Stimulated activated CD4-positive, alpha-beta T cell treated with anti-CD3 and anti-CD28 coated beads, Interleukin-1b, Interleukin-23, amount 100 ng/mL, for 24 hours (primary cell): ENCODE measurements around the gene EAF1.
"Not testable (repeated sequence)": the region's sequence is repeated elsewhere in the genome, so short reads cannot be mapped to it uniquely, and the experiment has no call there.

Experiments used
- DNase-seq, 4 experiments: peaks; one replicate each; pipeline ENCODE4 v3.0.0-alpha.2; 2020; ENCODE audit warnings: low read depth in 4 of 4, low spot score in 1 of 4

Gene EAF1

DNA sequence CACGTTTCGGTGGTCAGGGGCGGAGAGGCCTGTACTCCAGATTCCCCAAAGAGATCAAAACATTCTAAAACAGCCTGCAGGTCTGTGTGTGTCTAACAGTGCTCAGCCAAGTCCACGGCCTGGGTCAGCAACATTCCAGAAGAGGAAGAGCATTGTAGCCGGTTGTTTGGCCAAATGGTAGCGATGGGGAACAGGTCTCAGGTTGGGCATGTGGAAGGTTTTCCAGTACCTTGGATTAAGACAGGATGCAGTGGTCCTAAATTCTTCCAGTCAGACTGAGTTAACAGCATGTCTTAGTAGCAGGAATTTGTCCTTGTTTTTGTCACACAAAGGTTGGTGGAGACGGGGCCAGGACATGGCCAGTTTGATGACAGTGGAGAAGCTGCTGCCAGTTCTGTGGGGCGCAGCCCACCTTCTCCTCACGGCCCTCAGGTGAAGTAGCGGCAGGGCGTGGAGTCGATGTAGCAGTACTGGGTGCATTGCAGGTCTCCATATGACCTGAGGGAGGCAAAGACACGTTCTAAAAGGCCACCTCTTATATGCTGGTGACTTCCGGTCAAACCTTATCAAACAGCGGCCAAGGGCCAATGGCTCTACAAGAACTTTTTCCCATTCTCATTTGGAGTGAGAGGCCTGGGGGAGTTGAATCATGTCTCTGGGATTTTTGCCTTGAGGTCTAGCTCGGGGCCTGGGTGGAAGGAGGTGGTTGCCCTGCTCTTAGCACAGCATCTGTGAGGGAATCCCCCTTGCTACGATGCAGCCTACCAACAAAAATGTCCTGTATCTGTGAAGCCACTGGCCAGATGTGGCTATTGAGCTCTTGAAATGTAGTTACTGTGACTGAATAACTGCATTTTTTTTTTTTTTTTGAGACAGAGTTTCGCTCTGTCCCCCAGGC, 24.1 kb downstream of the EAF1 start:
- DNase-seq: no peak

DNA sequence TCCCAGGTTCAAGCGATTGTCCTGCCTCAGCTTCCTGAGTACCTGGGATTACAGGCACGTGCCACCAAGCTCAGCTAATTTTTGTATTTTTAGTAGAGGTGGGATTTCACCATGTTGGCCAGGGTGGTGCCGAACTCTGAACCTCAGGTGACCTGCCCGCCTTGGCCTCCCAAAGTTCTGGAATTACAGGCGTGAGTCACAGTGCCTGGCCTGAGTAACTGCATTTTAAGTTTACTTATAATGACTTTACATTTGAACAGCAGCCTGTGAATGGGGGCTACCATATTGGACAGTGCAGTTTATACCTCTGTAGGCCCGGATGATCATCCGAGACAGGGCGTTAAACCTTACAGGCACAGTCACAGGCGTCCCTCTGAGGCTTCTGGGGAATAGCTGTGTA, 24.8 kb downstream of the EAF1 start:
- no peak for DNase-seq

DNA sequence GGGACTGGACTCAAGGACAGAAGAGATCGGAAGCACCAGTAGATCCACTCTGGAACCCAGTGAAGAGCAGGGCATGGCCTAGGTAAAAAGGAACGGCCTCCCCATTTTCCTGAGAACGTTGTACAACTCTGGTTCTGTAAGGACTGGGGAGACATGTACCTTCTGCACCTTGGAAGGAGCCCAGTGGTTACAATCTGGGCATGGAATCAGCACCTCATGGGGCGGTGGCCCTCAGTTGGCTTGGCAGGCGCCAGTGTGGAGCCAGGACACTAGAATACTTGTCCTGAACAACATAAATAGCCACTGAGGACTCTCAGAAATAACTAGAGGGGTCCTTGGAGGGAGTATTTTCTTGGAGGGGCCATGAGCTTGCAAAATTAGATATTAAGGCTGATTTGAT, 25.6 kb downstream of the EAF1 start:
- no peak for DNase-seq

DNA sequence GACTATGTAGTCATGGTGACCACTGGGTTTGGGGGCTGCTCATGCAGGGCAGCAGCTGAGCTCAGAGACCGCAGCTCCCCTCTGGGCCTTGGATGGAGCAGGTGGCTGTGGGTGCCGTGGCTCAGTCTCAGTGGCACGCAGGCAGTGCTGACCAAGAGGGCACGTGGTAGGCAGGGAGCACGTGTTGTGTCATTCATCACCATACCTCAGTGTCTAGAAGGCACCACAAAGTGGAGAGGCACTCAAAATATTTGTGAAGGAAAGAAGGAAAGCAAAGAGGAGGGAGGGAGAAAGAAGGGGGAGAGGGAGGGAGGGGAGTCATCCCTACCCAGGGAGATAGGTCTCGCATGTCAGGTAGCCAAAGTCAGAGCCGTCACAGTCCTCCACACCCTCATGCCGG, 26.1 kb downstream of the EAF1 start:
- DNase-seq: no peak

DNA sequence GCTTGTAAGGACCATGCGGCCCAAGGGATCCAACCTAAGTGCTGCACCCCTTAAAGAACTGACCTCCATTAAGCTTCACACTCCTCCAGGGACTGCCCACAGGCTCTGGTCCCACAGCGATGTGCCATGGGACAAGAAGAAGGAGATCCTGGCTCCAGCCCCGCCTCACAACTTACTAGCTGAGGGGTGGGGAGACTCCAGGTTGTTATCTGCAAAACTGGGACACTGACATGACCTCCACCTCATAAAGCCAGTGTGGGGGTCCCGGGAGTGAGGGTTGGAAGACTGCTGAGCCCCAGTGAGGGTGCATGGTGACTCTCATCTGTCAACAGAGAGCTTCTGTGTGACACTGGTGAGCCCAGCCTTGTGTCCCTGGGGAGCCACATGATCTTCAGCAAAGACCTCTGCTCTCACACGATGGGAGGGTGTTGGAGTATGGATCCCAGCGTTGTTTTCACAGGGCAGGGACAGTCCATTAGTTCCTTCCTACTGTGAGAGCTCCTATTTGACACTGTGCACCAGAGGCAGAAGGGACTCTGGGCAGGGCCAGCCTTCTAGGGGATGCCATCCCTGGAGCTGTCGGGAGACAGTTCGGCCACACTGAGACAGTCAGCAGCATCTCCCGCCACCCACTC, 26.7 kb downstream of the EAF1 start:
- DNase-seq: no peak

DNA sequence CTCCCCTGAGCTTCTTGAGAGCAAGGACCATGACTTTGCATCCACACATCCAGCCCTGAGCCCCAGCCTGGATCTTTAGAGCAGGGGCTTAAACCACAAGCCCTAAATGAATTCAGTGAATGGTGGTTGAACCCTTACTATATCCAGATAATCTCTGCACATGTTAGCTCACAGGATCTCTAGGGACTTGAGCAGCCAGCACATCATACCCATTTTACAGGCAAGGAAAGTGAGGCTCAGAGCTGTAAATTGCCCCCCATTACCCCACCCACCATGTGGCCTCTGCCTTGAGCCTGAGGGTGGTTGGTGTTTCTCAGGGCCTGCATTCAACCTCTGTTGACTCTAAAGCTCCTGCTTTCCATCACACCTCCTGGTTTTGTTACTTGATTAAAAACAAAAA, 27.6 kb downstream of the EAF1 start:
- no peak for DNase-seq

DNA sequence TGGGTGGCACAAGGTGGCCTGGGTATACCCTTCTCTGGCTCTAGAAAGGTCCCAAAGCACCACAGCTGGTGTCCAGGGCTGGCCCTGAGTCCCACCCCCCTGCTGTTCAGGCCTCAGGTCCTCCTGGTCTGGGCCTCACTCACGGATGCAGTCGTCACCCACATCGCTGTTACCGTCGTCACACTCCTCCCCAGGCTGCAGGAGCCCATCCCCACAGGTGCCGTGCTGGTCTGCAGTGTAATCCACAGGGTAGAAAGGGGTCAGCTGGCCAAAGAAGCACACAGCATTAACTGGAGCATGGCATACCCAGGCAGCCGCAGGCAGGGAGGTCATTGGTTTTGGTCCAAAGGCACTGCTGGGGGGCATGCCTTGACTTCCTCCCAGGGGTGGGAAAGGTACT, 28.4 kb downstream of the EAF1 start:
- DNase-seq: no peak

DNA sequence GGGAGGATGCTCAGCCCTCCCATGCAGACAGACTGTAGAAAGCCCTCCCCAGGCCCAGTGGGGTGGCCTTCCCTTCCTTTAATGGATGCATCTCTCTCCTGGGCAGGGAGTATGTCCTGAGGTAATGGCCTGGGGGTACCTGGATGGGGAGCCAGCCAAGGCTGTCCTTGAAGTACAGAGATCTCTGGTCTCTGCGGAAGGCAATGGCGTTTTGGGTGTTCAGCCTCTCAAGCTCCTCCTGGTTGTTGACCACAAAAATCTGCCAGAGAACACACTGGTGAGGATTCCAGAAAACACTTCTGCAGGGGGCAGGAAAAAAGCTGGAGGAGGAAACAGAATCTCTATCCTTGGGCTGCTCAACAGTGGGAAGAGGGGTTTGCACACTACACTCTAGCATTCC, 28.9 kb downstream of the EAF1 start:
- DNase-seq: no peak

DNA sequence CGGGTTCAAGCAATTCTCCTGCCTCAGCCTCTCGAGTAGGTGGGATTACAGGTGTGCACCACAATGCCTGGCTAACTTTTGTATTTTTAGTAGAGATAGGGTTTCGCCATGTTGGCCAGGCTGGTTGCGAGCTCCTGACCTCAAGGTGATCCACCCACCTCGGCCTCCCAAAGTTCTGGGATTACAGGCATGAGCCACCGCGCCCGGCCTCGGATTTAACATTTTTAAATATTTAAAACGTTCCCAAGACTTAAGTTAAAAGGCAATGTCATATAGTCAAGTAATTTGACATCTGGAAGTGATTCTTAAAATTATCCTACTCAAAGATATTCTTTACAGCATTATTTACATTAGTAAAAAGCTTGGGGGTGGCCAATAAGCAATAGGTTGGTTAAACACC, 29.5 kb downstream of the EAF1 start:
- not testable (repeated sequence) for DNase-seq

DNA sequence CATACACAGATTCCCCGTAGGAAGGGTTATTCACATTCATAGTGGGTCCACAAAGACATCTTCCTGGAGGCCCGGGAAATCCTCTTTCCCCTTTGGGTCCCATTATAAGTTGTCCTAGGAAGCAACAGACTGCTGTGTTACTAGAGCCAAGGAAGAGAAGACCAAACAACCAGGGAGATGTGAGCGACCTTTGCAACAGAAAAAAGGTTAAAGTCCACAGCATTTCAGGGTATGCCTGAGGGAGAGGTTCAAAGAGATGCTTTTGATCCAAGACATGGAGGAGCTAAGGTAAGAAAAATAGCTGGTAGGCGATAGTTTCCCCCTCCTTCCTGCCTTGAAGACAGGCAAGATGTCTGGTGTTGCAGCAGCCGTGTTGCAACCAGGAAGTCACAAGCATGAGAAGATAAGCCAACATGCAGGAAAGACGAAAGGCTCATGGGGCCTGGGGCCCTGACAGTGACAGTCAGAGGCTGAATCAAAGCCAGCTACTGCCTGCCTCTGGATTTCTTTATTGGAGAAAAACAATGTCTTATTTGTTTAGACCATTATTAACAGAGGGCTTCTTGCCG, 30.9 kb downstream of the EAF1 start:
- no peak for DNase-seq

DNA sequence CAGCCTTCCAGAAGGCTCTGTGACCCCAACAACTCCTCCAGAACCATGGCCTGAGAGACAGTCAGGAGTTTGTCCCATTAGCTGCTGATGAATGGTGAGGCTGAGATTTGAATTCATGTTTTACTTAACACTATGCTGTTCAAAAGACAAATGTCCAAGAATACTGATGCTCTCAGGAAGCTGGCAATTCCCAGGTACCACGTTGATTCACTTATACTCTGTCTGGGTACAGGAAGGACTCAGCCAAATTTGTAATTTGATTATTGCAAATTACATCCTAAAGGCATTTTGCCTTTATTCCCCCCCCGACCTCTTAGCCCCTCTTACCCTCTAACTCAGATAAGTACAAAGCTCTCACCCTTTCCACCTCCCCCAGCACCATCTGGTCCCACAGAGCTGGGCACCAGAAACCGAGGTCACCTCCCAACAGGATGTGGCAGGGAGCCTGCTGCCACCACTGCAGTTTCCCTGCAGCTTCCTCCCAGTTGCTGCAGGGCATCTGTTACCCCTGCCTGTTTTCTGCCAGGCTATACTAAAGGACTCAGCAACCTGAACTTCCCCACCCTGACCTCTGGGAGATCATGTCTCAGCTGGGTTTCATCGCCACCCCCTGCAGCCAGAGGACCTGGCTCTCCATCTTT, 33.6 kb downstream of the EAF1 start:
- DNase-seq: no peak

DNA sequence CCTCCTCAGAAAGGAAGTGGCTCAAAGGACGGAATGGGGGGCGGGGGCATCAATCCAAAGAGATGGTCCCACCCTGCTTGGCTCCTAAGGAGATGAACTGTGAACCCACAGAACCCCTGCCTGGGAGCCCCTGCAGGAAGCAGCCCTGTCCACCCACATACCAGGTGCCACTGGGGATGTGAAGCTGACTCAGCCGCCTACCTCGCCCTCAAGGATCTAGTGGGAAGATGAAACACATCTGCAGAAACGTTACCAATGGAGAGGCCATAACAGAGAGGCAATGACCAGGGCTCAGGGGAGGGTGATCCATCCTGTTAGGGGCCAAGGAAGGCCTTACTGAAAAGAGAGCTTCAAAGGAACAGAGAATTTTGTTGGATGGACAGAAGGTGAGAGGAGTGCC, 35.1 kb downstream of the EAF1 start:
- no peak for DNase-seq

DNA sequence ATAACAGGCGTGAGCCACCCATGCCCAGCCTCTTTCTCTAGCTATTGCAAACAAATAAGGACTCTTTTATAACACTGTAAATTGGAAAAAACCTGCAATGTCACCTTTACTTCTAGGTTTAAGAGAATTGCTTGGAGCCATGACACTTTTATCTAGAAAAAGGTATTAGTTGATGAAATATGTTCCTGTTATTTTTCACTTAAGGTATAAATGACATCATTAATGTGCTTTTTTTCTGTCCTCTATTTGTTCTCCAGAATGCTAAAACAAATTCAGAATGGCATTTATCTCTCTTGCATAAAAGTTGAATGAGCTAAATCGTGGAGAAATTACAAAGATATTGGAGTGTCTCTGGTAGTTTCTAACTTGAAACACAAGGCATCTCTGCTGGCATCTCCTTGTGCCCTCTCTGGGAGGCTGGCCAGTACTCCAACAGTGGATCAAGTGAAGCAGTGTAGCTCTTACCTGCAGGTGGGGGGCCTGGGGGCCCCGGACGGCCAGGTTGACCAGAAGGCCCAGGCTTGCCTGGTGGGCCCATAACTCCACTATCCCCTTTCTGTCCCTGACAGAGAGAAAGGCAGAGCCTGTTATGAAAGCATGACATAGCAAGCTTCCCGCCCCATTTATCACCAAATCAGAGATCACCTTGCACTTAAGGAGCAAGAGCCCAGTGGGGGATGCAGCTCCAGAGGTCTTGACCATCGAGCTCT, 38.6 kb downstream of the EAF1 start:
- DNase-seq: no peak

DNA sequence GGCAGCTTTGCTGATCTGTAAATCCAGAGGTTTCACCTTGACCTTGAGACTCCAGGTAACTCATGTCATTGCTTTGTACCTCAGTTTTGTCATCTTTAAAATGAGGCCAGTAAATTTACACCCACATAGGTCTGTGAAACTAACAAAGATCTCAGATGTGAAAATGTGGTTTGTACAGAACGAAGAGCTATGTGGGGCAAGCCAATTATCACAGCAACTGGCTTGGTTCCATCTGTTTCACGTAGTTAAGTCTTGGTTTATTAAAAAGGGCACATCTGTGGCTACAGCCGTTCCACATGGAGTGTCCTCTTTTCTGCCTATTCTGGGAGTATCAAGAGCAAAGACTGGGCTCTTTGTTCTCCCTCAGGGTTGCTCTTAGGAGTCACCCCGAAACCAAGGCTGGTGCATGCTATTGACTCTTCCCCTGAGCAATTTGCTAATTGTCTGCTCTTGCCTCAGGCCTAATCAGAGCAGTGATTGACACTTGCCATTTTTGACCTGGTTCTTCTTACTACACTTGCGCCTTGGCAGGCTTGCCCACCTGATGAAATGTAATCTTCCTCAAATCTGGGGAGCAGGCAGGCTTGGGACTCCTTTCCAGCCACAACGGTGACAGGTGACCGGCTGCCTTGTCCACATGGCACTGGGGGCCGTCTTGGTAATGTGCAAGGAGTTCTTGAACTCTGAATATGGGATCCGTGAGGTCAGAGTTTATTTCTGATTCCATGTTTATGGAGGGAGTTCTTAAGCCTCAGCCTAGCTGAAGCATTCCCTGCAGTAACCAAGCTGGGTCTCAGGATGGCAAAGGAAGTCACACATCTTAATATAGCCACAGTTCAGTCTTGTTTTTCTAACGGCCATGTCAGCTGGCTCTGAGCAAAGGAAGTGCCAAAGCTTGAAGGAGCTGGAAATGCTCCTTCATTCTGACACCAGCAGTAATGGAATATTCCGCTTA, 40.1 kb downstream of the EAF1 start:
- no peak for DNase-seq

DNA sequence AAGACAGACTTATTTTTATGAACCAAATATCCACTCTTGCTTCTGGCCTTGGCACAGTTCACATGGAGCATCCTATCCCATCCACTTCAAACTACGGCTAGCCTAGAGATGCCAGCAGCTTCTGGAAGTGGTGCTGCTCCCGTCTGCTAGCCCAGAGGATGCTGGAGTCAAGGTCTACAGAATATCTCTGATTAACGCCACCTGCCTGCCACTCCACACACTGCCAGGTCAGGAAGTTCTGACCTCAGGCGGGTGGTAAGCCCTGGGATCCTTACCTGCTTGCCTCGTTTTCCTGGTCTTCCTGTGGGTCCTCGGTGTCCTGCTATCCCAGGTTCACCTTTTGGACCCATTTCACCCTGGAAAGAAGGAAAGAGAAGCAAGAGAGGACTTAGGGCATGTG, 42.9 kb downstream of the EAF1 start:
- DNase-seq: no peak

DNA sequence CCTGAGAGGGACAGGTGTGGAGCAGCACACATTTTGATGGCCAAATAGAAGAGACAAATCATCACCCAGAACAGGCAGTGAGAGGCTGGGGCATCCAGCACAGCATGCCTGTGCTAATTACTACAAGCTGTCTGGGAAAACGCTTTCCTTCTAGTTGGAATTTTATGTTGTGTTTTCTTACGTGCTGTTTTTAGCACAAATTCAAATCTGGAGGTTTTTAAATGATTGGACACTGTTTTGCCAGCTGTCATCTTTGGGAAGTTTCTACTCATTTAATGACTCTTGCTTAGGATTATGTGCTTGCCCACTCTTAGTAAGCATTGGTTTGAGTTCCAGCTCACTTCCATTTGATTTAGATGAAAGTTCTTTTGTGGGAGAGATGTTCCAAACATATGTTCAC, 43.5 kb downstream of the EAF1 start:
- no peak for DNase-seq

DNA sequence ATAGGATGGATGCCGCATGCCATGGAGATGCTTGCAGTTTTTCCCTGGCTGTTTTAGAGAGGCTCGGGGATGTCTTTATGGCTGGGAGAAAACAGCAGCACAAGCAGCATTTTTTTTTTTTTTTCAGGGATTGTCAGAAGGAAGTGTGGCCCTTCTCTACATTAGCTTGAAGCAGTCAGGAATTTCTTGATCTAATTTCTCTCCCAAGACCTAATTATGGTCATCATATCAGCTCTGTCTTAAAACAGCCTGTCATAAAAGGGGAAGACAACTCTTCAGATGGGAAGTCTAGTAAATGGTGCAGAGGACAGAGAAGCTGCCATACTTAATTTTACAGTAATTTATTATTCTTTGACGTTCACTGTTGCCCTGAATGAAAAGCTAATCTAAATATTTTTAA, 44.5 kb downstream of the EAF1 start:
- no peak for DNase-seq

DNA sequence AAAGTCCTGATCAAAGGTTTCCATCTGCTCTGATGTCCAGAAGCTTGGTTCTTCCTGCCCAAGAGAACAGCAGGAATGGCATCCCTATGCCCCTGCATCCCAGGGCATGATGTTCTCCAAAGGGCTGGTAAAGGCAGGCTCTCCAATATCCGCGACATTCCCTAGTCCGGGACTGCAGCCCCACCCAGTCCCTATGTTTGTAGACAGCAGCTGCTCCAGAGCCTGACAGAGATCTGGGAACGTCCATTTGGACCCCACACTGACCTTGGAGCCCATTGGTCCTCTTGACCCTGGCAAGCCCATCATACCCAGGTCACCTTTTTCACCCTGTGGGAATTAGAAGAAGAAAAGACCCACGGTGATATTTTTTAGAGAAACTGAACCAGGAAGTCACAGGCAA, 47.8 kb downstream of the EAF1 start:
- DNase-seq: no peak

DNA sequence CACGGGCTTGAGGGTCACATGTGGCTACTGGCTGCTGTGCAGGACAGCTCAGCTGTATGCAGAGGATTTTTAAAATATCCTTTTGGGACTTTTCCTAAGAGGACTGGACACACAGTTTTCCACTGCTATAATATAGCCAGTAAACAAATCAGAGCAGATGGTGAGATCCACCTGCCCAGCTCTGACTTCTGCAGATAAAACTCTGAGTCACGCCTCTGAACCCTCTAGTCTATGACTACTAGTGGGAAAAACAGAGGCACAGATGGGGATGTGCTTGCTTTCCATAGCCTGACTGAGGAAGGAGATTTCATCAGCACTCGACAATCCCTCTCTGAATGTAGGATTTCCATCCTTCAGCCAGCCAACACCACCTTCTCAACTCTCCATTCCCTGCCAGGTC, 49.0 kb downstream of the EAF1 start:
- no peak for DNase-seq

DNA sequence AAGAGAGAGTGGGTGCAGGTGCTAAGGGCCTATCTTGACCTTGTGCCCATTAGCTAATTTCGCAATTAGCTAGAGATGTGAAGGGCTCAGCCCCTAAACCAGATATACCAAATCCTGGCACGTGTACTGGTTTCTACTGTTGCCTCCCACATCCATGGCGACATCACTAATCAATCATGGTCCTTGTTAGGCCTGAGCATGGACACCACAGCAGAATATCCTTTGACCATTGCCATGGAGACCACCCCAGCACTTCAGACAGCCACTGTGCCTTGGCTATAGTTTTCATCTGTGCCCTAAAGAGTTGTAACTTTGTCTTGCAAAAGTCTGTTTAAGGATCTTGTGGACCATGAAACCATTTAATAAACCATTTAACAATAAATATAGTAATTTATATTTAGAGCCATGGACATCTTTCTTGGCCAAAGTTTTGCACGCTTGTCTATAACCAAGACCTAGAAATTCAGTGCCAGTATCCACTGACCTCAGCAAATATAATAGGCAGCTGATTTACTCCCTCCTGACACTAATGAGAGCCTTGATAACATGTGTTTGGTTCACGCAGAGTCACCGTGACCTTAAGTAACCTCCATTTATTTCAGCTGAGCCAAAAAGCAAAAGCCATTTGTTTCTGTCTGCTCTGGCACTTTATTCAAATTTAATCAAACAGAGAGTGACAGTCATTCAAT, 50.7 kb downstream of the EAF1 start:
- no peak for DNase-seq
